GM13976 (cell line): ENCODE results near the gene PACSIN2.

Experiments
- DNase-seq: peaks from one replicate; pipeline ENCODE4 v3.0.0; 2012; ENCODE audit warnings: low spot score
- in situ Hi-C: fragments of 300-500 bp; cut with MboI; formaldehyde crosslinking; loops from one replicate; pipeline ENCODE4 v1.12.0; 2022; ENCODE audit warnings: low sequenced_read_pairs, mixed read lengths, inconsistent platforms; ENCODE audit not compliant: unreplicated experiment
- TF ChIP-seq, protein P1 (sequence below): IDR thresholded peaks from 2 replicates; pipeline ENCODE4 v1.5.1; 2012; ENCODE audit warnings: borderline replicate concordance, mild to moderate bottlenecking; ENCODE audit not compliant: insufficient read depth; ENCODE audit errors: extremely low read depth, missing control alignments, control extremely low read depth

The PACSIN2 gene

DNA sequence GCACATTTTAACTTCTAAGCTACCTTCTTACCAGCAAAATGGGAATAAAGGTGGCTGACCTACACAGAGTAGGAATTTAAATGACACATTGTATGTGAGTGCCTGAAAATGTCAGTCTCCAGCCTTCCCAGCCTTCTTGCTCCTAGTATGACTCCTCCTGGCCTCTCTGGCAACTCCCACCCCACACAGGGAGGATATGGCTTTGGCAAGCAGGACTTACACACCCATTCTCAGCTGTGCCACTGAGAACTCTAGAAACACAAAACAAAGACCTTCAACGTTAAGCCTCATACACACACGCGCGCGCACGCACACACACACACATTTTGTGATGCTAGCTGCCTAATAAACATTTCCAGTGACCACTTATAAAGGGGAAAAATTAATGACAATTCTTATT is 65.8 kb downstream of the PACSIN2 start:
- no peak for DNase-seq
- TF ChIP-seq, protein P1, sequence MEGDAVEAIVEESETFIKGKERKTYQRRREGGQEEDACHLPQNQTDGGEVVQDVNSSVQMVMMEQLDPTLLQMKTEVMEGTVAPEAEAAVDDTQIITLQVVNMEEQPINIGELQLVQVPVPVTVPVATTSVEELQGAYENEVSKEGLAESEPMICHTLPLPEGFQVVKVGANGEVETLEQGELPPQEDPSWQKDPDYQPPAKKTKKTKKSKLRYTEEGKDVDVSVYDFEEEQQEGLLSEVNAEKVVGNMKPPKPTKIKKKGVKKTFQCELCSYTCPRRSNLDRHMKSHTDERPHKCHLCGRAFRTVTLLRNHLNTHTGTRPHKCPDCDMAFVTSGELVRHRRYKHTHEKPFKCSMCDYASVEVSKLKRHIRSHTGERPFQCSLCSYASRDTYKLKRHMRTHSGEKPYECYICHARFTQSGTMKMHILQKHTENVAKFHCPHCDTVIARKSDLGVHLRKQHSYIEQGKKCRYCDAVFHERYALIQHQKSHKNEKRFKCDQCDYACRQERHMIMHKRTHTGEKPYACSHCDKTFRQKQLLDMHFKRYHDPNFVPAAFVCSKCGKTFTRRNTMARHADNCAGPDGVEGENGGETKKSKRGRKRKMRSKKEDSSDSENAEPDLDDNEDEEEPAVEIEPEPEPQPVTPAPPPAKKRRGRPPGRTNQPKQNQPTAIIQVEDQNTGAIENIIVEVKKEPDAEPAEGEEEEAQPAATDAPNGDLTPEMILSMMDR: no peak
- in situ Hi-C loops: no loop called here

GRCh38 chr22:42948294-42948693 is 66.7 kb downstream of the PACSIN2 start:
- TF ChIP-seq, protein P1: no peak
- in situ Hi-C loops: no loop called here
- no peak for DNase-seq

DNA sequence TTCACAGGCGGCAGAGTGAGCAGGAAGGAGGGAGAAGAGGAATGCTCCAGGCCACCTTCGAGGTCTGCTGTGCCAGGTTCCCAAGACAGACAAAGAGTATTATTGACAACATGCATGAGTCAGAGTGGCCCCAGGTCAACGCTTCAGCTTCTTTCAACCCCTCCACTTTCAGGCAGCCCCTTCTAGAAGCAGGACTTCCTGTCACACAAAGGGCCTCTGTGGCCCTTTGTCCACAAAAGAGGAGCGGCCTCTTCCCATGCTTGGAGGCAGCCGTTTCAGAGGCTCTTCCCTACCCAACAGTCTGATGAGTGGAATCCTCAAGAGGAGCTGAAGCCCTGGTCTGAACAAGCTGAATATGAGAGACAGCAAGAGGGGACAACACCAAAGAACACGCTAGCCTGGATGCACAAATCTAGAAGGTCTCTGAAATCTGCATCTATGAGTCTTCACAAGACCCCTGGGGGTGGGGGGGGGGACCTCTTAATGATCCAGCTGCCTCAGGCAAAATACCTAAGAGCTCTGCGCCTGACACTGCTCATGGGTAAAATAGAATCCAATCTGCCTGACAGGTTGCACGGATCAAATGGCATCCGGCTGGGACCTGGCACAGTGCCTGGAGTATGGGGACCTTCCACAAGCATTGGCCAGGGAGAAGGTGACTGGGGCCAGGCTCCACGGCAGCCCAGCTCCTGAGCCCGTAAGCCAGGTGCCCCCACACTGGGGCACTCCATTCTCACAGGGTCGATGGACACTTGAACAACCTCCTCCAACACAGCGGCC is 67.5 kb downstream of the PACSIN2 start:
- no peak for DNase-seq

GRCh38 chr22:42946546-42947198 is 68.3 kb downstream of the PACSIN2 start:
- in situ Hi-C loops: no loop called here
- no peak for DNase-seq
- TF ChIP-seq, protein P1: no peak

More for the DNA sequence above, 67.5 kb downstream of the PACSIN2 start:
- TF ChIP-seq, protein P1: no peak
- in situ Hi-C loops: no loop called here

GRCh38 chr22:42945736-42946135 is 69.2 kb downstream of the PACSIN2 start:
- no peak for DNase-seq
- in situ Hi-C loops: no loop called here
- TF ChIP-seq, protein P1: no peak

GRCh38 chr22:42945027-42945426 is 69.9 kb downstream of the PACSIN2 start:
- TF ChIP-seq, protein P1: no peak
- in situ Hi-C loops: no loop called here

More at GRCh38 chr22:42945027-42945426, 69.9 kb downstream of the PACSIN2 start:
- DNase-seq: no peak
